ENCODE data around the gene SNRK. TPM values are rescaled to one million over a fixed set of nuclear protein-coding genes. Genes with fewer than 3 reads are reported as not detected.
A peak's percentile ranks its signal among the peaks of the same experiment; 100 is the strongest.

SNRK gene
- total RNA-seq, 2 donors from 2014 or later = 19.4 TPM

DNA sequence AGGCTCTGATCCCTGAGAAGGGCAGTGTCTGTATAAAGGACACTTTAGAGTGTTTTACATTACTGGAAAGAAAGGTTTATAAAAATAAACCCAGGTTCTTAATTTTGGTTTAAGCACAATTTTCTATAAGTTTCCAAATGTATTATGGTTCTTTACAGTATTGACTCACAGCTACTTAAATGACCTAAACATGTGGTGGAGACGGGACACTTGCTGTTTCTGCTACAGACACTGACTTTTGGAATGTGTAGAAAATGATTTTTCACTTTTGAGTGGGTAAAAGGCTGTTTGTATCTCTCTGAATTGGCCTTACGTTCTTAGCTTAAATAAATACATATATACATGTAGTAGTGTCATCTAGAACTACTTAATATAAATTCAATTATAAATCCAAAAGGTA is 55.4 kb downstream of the SNRK start:
- H3K36me3 Mint-ChIP-seq (ENCODE audit: low read depth) = peaks cover 73% of the 10 kb centered on the region

DNA sequence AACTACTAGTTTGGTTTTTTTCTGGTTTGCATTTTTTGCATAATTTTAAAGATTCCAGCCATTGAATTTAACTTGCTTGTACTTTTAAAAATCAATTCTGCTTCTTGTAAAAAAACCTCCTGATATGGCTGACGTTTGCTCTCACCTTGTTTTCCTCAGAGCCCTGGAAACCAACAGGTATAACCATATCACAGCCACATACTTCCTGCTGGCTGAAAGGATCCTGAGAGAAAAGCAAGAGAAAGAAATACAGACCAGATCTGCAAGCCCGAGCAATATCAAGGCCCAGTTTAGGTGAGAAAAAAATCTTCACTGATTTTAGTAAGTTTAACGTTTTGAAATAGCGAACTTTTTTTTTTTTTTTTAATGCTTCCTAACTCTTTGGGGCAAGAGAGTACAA is 56.8 kb downstream of the SNRK start:
- Histone ChIP-seq H3K4me1 (ENCODE audit: control insufficient read depth, insufficient read depth, low read length) (no peaks in the 10 kb centered on the region), H3K9ac (ENCODE audit: extremely low read depth, low read length, poor library complexity, severe bottlenecking) (no peak overlapping the region), H3K27me3 (ENCODE audit: control insufficient read depth, insufficient read depth, low read length, poor library complexity, severe bottlenecking) (no peaks in the 10 kb centered on the region), H3K27ac (ENCODE audit: low read depth, low read length) (peak overlapping the region; percentile 55), H3K4me3 (ENCODE audit: low read length) (no peak overlapping the region), H3K9me3 (ENCODE audit: control insufficient read depth, low read length) (peaks cover 14% of the 10 kb centered on the region), H3K36me3 (ENCODE audit: control insufficient read depth, insufficient read depth, low read length) (peaks cover 70% of the 10 kb centered on the region)
- Mint-ChIP-seq H3K27me3 (ENCODE audit: insufficient read depth) (no peaks in the 10 kb centered on the region), H3K4me3 (no peak overlapping the region), H3K36me3 (ENCODE audit: low read depth) (peaks cover 73% of the 10 kb centered on the region), H3K9me3 (peaks cover 10% of the 10 kb centered on the region), H3K4me1 (no peaks in the 10 kb centered on the region), H3K27ac (peak overlapping the region; percentile 29)
- TF ChIP-seq CTCF (conservative IDR thresholded peaks at IDR 0.05) = no peak
- DNase-seq = no peak
- 94 to 96% methylated on average over 3 to 4 of the region's 4 CpGs for WGBS, 2 experiments (ENCODE audit: insufficient coverage in 1 of 2, insufficient read length in 1 of 2)

More for the DNA sequence above, 55.4 kb downstream of the SNRK start:
- no peak overlapping the region for H3K27ac Mint-ChIP-seq
- H3K27me3 Mint-ChIP-seq (ENCODE audit: insufficient read depth) = no peaks in the 10 kb centered on the region
- TF ChIP-seq CTCF (conservative IDR thresholded peaks at IDR 0.05) = no peak
- H3K4me3 ChIP-seq (ENCODE audit: low read length) = no peak overlapping the region
- no peaks in the 10 kb centered on the region for H3K27me3 ChIP-seq (ENCODE audit: control insufficient read depth, insufficient read depth, low read length, poor library complexity, severe bottlenecking)
- H3K4me3 Mint-ChIP-seq = no peak overlapping the region
- H3K9me3 ChIP-seq (ENCODE audit: control insufficient read depth, low read length) = peaks cover 26% of the 10 kb centered on the region
- no peaks in the 10 kb centered on the region for H3K4me1 Mint-ChIP-seq
- 92% methylated on average over 1 of the region's 2 CpGs; no CpG with 5 or more reads in 1 of the 2 experiments for WGBS, 2 experiments (ENCODE audit: insufficient coverage in 1 of 2, insufficient read length in 1 of 2)
- peaks cover 23% of the 10 kb centered on the region for H3K9me3 Mint-ChIP-seq
- H3K36me3 ChIP-seq (ENCODE audit: control insufficient read depth, insufficient read depth, low read length) = peaks cover 66% of the 10 kb centered on the region
- DNase-seq = no peak
- no peak overlapping the region for H3K9ac ChIP-seq (ENCODE audit: extremely low read depth, low read length, poor library complexity, severe bottlenecking)
- H3K27ac ChIP-seq (ENCODE audit: low read depth, low read length) = no peak overlapping the region
- no peaks in the 10 kb centered on the region for H3K4me1 ChIP-seq (ENCODE audit: control insufficient read depth, insufficient read depth, low read length)

- peak overlapping the region; percentile 55 for H3K27ac ChIP-seq (ENCODE audit: low read depth, low read length)
- H3K9ac ChIP-seq (ENCODE audit: extremely low read depth, low read length, poor library complexity, severe bottlenecking) = no peak overlapping the region
- H3K9me3 Mint-ChIP-seq = peaks cover 3% of the 10 kb centered on the region
- no peaks in the 10 kb centered on the region for H3K4me1 Mint-ChIP-seq
- no peaks in the 10 kb centered on the region for H3K27me3 ChIP-seq (ENCODE audit: control insufficient read depth, insufficient read depth, low read length, poor library complexity, severe bottlenecking)
- no peaks in the 10 kb centered on the region for H3K4me1 ChIP-seq (ENCODE audit: control insufficient read depth, insufficient read depth, low read length)
- TF ChIP-seq CTCF (conservative IDR thresholded peaks at IDR 0.05) = no peak
- H3K27me3 Mint-ChIP-seq (ENCODE audit: insufficient read depth) = no peaks in the 10 kb centered on the region
- H3K36me3 ChIP-seq (ENCODE audit: control insufficient read depth, insufficient read depth, low read length) = peaks cover 70% of the 10 kb centered on the region
- no peak overlapping the region for H3K27ac Mint-ChIP-seq
- H3K4me3 Mint-ChIP-seq = no peak overlapping the region
- peaks cover 7% of the 10 kb centered on the region for H3K9me3 ChIP-seq (ENCODE audit: control insufficient read depth, low read length)
- 86 to 90% methylated on average over 1 to 3 of the region's 3 CpGs for WGBS, 2 experiments (ENCODE audit: insufficient coverage in 1 of 2, insufficient read length in 1 of 2)
- no peak overlapping the region for H3K4me3 ChIP-seq (ENCODE audit: low read length)
- no peak for DNase-seq
- H3K36me3 Mint-ChIP-seq (ENCODE audit: low read depth) = peaks cover 73% of the 10 kb centered on the region
Measured at GRCh38 chr3:43343815-43344214, 57.5 kb downstream of the SNRK start.
